Testis (tissue), 3 donors: ENCODE results near the gene CFAP43. TPM values are rescaled to one million over a fixed set of nuclear protein-coding genes. Genes with fewer than 3 reads are reported as not detected.

Experiments
- DNase-seq: peaks from one replicate; pipeline ENCODE4 v3.0.0-alpha.2; 2019
- H3K27ac ChIP-seq, 2 donors: fragments of 200-600 bp; sonication (generic); one replicate each; pipeline ENCODE4 v1.5.1; 2019
- H3K27me3 ChIP-seq: fragments of 200-600 bp; sonication (generic); one replicate; pipeline ENCODE4 v1.5.1; 2019
- H3K36me3 ChIP-seq: fragments of 200-600 bp; sonication (generic); one replicate; pipeline ENCODE4 v1.5.1; 2017; ENCODE audit warnings: low read depth; ENCODE audit errors: missing control alignments
- H3K4me1 ChIP-seq: fragments of 200-600 bp; sonication (generic); one replicate; pipeline ENCODE4 v1.5.1; 2019
- H3K4me3 ChIP-seq, 2 donors: fragments of 200-600 bp; sonication (generic); one replicate each; pipeline ENCODE4 v1.5.1; 2017 to 2019
- H3K9me3 ChIP-seq: fragments of 200-600 bp; sonication (generic); one replicate; pipeline ENCODE4 v1.5.1; 2017
- CTCF ChIP-seq, 3 experiments: fragments of 450-650 bp in 2 of 3; fragments of 200-600 bp in 1 of 3; sonication (generic) in 1 of 3; IDR thresholded peaks; one replicate each; pipeline ENCODE4 v1.5.1; 2016 to 2019; ENCODE audit warnings: antibody characterized with exemption in 3 of 3, mild to moderate bottlenecking in 2 of 3, moderate library complexity in 1 of 3
- POLR2A ChIP-seq: fragments of 450-650 bp; IDR thresholded peaks from one replicate; pipeline ENCODE4 v1.6.1; 2017; ENCODE audit warnings: antibody characterized with exemption, mild to moderate bottlenecking, moderate library complexity
- WGBS, 2 donors: methylation state at CpG; one replicate each; pipeline ENCODE4 v1.1.5; 2018; 5-methylcytosine and 5-hydroxymethylcytosine counted together
- intact Hi-C: fragments of 100-400 bp; cut with DNase I; formaldehyde crosslinking; loops from one replicate; pipeline ENCODE4 v1.15.1; 2023; ENCODE audit warnings: low total_unique reads
- polyA plus RNA-seq: library from polyadenylated mRNA; stranded (reverse); fragments of 350-450 nt; fragmentation: Illumina TruSeq; extraction: RNeasy Lipid Tissue Mini Kit (QIAGEN cat#74804); gene quantifications from one replicate; pipeline ENCODE4 v1.2.3, GENCODE V29; 2014; ENCODE audit warnings: low read depth, low replicate concordance; ENCODE audit not compliant: insufficient read depth
- total RNA-seq, 2 donors: library from RNA; depleted of rRNA; stranded (reverse); fragments of >200 nt; gene quantifications; one replicate each; pipeline ENCODE4 v1.2.3, GENCODE V29; 2016

CFAP43 gene
- total and polyA plus RNA-seq, 3 donors from 2014 or later: 37.8 to 72.8 (median 60.7) TPM

GRCh38 chr10:104101902-104102301 is 130.3 kb downstream of the CFAP43 start:
- H3K4me1 ChIP-seq: no peaks in the 10 kb centered on the region
- no peak overlapping the region for H3K4me3 ChIP-seq
- H3K27me3 ChIP-seq: no peaks in the 10 kb centered on the region
- TF ChIP-seq POLR2A (no peak), CTCF (IDR thresholded peaks at IDR 0.05) (no peak)
- H3K36me3 ChIP-seq: no peaks in the 10 kb centered on the region
- 76 to 79% methylated on average over 1 of the region's 1 CpG for WGBS, 2 donors
- H3K27ac ChIP-seq: no peak overlapping the region
- no peak for DNase-seq
- H3K9me3 ChIP-seq: no peaks in the 10 kb centered on the region
- intact Hi-C loops: no loop called here

- Histone ChIP-seq H3K27ac (no peak overlapping the region), H3K36me3 (no peaks in the 10 kb centered on the region), H3K9me3 (no peaks in the 10 kb centered on the region), H3K27me3 (no peaks in the 10 kb centered on the region), H3K4me3 (no peak overlapping the region), H3K4me1 (no peaks in the 10 kb centered on the region)
- TF ChIP-seq POLR2A: no peak
- no peak for TF ChIP-seq CTCF (IDR thresholded peaks at IDR 0.05)
- WGBS, 2 donors: 0% methylated on average over 1 of the region's 1 CpG
- intact Hi-C loops: no loop called here
- no peak for DNase-seq
Observed at GRCh38 chr10:104100795-104101194, 131.4 kb downstream of the CFAP43 start.

GRCh38 chr10:104099941-104100340 is 132.2 kb downstream of the CFAP43 start:
- H3K9me3 ChIP-seq: no peaks in the 10 kb centered on the region
- H3K4me1 ChIP-seq: no peaks in the 10 kb centered on the region
- no peak overlapping the region for H3K27ac ChIP-seq
- DNase-seq: no peak
- no peaks in the 10 kb centered on the region for H3K36me3 ChIP-seq
- TF ChIP-seq POLR2A (no peak), CTCF (IDR thresholded peaks at IDR 0.05) (no peak)
- intact Hi-C loops: no loop called here
- H3K4me3 ChIP-seq: no peak overlapping the region
- H3K27me3 ChIP-seq: no peaks in the 10 kb centered on the region

DNA sequence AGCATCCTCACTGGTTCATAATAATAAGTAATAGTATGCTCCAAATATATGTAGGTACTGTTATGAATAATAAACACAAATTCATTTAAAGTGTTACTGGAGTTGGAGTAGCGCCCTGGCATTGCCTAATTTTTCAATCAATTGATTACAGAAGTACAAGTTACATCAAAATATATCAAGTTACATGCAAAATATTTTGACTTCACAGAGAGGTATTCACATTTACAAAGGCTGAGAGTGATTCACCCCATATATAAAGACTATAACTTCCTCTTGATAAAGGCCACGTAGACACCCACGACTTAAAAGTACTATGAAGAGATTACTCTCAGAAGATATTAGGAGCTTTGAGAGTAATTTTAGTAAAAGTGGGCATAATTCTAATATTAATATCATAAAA is 132.9 kb downstream of the CFAP43 start:
- TF ChIP-seq CTCF (IDR thresholded peaks at IDR 0.05): no peak
- TF ChIP-seq POLR2A: no peak
- no peaks in the 10 kb centered on the region for H3K36me3 ChIP-seq
- intact Hi-C loops: no loop called here
- H3K27me3 ChIP-seq: no peaks in the 10 kb centered on the region
- no peaks in the 10 kb centered on the region for H3K9me3 ChIP-seq
- H3K4me3 ChIP-seq: no peak overlapping the region
- H3K27ac ChIP-seq: no peak overlapping the region
- H3K4me1 ChIP-seq: no peaks in the 10 kb centered on the region
- WGBS, 2 donors: 91% methylated on average over 3 of the region's 3 CpGs
- no peak for DNase-seq

DNA sequence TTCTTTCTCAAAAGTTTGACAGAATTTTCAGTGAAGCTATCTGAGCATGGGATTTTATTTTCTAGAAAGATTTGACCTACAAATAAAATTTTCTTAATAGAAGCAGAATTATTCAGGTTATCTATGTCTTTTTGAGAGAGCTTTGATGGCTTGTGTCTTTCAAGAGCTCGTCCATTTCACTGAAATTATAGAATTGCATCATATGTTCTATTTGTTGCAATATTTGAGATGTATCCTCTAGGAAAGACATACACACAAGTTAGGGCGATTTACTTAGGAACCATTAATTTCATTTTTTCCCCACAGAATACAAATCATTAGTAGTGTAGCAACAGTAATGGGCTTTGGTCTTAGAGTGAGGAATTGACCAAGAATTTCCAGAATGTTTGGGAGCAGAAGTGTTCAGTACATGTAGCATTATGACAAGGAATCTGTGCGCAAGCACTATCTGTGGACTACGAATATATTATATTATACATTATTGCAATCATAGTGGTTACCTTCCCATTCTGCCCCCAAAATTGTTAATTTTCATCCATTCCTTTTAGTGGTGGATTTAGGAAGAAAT is 133.7 kb downstream of the CFAP43 start:
- intact Hi-C loops: no loop called here

More for the DNA sequence above, 133.7 kb downstream of the CFAP43 start:
- no peak for DNase-seq
- Histone ChIP-seq H3K27me3 (no peaks in the 10 kb centered on the region), H3K27ac (no peak overlapping the region), H3K36me3 (no peaks in the 10 kb centered on the region), H3K9me3 (no peaks in the 10 kb centered on the region), H3K4me1 (no peaks in the 10 kb centered on the region), H3K4me3 (no peak overlapping the region)
- WGBS, 2 donors: 93 to 97% methylated on average over 4 of the region's 4 CpGs
- TF ChIP-seq POLR2A (no peak), CTCF (IDR thresholded peaks at IDR 0.05) (no peak)
